Measurements from ENCODE around the gene NCLN. TPM values are rescaled to one million over a fixed set of nuclear protein-coding genes. Genes with fewer than 3 reads are reported as not detected.

NCLN gene
- total RNA-seq, 1 experiment from 2014 or later = 84.1 TPM

DNA sequence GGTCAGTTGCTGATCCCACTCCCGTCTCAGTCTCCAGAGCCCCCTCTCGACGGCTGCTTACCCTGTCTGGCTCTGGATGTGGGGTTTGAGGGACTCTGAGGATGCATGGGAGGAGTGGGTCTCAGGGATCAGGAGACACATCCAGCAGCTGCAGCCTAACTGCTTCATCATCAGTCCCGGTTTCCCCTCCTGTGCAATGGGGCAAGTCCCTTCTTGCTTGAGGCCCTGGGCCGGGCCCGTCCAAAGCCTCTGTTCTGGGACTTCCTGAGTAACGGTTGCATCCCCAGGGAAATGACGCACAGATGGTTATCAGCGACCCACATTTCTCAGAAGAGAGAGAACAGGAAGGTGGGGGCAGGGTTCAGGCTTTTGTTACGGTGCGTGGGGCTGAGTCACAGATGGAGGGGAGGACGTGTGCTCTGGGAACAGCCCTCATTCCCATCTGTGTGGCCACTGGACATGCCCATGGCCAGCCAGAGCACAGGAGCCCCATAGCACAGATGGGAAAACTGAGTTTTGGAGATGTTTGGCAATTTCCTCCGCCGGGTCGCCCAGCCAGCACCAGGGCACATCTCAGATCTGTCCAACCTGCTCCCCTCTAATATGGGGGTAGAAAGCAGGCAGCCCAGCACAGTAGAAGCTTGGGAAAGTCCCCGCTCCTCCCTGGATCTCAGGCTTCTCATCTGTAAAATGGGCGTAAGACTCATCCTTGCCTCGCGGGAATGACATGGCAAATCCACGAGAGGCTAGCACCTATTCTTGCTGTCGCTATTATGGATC lies 30.6 kb upstream of the NCLN start:
- no peak overlapping the region for H3K4me3 Mint-ChIP-seq (ENCODE audit: unreplicated experiment)
- peaks cover 47% of the 10 kb centered on the region for H3K36me3 Mint-ChIP-seq (ENCODE audit: insufficient read depth, unreplicated experiment)
- ChIA-PET POLR2A (interaction anchor here (0.9 to 1.3 kb wide), 4 partner anchors 12 to 25 kb away, joined by 3 to 7 read pairs (median 4); no protein-coding TSS in a partner anchor), CTCF (no interaction called here)
- H3K9me3 Mint-ChIP-seq (ENCODE audit: unreplicated experiment) = no peaks in the 10 kb centered on the region
- peaks cover 6% of the 10 kb centered on the region for H3K4me1 Mint-ChIP-seq (ENCODE audit: insufficient read depth, unreplicated experiment)
- no peak for TF ChIP-seq CTCF (IDR thresholded peaks at IDR 0.05; ENCODE audit: unreplicated experiment)
- no peaks in the 10 kb centered on the region for H3K27me3 Mint-ChIP-seq (ENCODE audit: insufficient read depth, unreplicated experiment)
- BruUV-seq (replicated peaks) = no TSS peak
- intact Hi-C loops (cut with micrococcal nuclease) = loop anchor here (2.0 kb wide), 1 partner anchor 30 kb away; the partner anchor contains the start of gene NCLN
- peak; percentile 100 for DNase-seq (ENCODE audit: unreplicated experiment)
- H3K27ac Mint-ChIP-seq (ENCODE audit: low read depth, unreplicated experiment) = no peak overlapping the region

DNA sequence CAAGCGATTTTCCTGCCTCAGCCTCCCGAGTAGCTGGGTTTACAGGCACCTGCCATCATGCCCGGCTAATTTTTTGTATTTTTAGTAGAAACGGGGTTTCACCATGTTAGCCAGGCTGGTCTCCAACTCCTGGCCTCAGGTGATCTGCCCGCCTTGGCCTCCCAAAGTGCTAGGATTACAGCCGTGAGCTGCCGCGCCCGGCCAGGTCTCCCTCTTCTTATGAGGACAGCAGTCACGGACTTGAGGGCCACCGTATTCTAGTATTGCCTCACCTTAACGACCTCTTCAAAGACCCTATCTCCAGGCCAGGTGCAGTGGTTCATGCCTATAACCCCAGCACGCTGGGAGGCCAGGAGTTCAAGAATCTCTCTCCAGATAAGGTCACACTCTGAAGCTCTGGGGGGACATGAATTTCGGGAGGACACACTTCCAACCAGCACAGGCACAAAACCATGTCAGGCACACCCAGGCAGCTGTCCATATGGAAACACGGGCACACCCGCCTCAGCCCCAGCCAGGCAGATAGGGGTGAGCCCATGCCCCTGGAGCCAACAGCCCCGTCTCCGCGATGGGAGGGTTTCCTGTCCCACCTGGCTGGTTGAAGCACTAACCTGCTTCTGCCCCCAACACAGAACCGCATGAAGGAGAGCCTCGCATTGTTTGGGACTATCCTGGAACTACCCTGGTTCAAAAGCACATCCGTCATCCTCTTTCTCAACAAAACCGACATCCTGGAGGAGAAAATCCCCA lies 28.5 kb upstream of the NCLN start:
- H3K36me3 Mint-ChIP-seq (ENCODE audit: insufficient read depth, unreplicated experiment) = peaks cover 65% of the 10 kb centered on the region
- POLR2A ChIA-PET = interaction anchor here (1.3 kb wide), 1 partner anchor 28 kb away, joined by 4 read pairs; no protein-coding TSS in a partner anchor
- no peak for TF ChIP-seq CTCF (IDR thresholded peaks at IDR 0.05; ENCODE audit: unreplicated experiment)

DNA sequence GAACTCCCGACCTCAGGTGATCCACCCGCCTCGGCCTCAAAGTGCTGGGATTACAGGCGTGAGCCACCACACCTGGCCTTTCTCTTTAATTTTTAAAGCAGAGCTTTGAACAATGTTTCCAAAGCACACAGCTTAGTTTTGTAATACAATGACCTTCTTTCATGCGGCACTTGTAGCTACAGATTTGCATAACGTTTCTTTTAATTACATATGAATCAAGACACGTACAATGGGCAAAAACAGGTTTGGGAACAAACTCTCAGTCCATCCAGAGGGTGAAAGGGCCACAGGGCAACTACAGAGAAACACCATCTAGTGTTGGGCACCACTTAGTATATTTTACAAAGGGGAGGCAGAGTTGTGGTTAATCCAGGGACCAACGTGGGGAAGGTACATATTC lies 26.2 kb upstream of the NCLN start:
- H3K4me3 Mint-ChIP-seq (ENCODE audit: unreplicated experiment) = no peak overlapping the region
- no TSS peak for BruUV-seq (replicated peaks)
- peak overlapping the region; percentile 8 for H3K27ac Mint-ChIP-seq (ENCODE audit: low read depth, unreplicated experiment)
- no peak for DNase-seq (ENCODE audit: unreplicated experiment)
- CTCF ChIA-PET = interaction anchor here (0.6 to 6.5 kb wide), 5 partner anchors 15 to 203 kb away, joined by 3 to 70 read pairs (median 4); no protein-coding TSS in a partner anchor
- intact Hi-C loops (cut with micrococcal nuclease) = no loop called here
- no peaks in the 10 kb centered on the region for H3K9me3 Mint-ChIP-seq (ENCODE audit: unreplicated experiment)
- TF ChIP-seq CTCF (IDR thresholded peaks at IDR 0.05; ENCODE audit: unreplicated experiment) = no peak
- H3K27me3 Mint-ChIP-seq (ENCODE audit: insufficient read depth, unreplicated experiment) = no peaks in the 10 kb centered on the region
- H3K4me1 Mint-ChIP-seq (ENCODE audit: insufficient read depth, unreplicated experiment) = peaks cover 11% of the 10 kb centered on the region
- peaks cover 86% of the 10 kb centered on the region for H3K36me3 Mint-ChIP-seq (ENCODE audit: insufficient read depth, unreplicated experiment)
- POLR2A ChIA-PET = interaction anchor here (0.6 to 2.5 kb wide), 3 partner anchors 23 to 209 kb away, joined by 3 to 9 read pairs (median 4); partner anchors contain the start of gene GNA15

More for the DNA sequence above, 28.5 kb upstream of the NCLN start:
- no peaks in the 10 kb centered on the region for H3K27me3 Mint-ChIP-seq (ENCODE audit: insufficient read depth, unreplicated experiment)
- no peaks in the 10 kb centered on the region for H3K9me3 Mint-ChIP-seq (ENCODE audit: unreplicated experiment)
- peaks cover 11% of the 10 kb centered on the region for H3K4me1 Mint-ChIP-seq (ENCODE audit: insufficient read depth, unreplicated experiment)
- BruUV-seq (replicated peaks) = no TSS peak
- intact Hi-C loops (cut with micrococcal nuclease) = no loop called here
- DNase-seq (ENCODE audit: unreplicated experiment) = no peak
- no peak overlapping the region for H3K27ac Mint-ChIP-seq (ENCODE audit: low read depth, unreplicated experiment)
- no peak overlapping the region for H3K4me3 Mint-ChIP-seq (ENCODE audit: unreplicated experiment)
- CTCF ChIA-PET = interaction anchor here (0.6 to 6.5 kb wide), 5 partner anchors 11 to 270 kb away, joined by 3 to 70 read pairs (median 5); no protein-coding TSS in a partner anchor

GRCh38 chr19:3160219-3160618 lies 25.5 kb upstream of the NCLN start:
- ChIA-PET CTCF (interaction anchor here (1.3 to 6.5 kb wide), 2 partner anchors 31 to 85 kb away, joined by 5 to 70 read pairs; no protein-coding TSS in a partner anchor), POLR2A (interaction anchor here (1.2 to 2.5 kb wide), 3 partner anchors 16 to 209 kb away, joined by 3 to 9 read pairs (median 4); partner anchors contain the start of gene GNA15)
- H3K27ac Mint-ChIP-seq (ENCODE audit: low read depth, unreplicated experiment) = peak overlapping the region; percentile 8
- no peaks in the 10 kb centered on the region for H3K9me3 Mint-ChIP-seq (ENCODE audit: unreplicated experiment)
- H3K4me3 Mint-ChIP-seq (ENCODE audit: unreplicated experiment) = no peak overlapping the region
- TF ChIP-seq CTCF (IDR thresholded peaks at IDR 0.05; ENCODE audit: unreplicated experiment) = no peak
- intact Hi-C loops (cut with micrococcal nuclease) = loop anchor here (5.0 kb wide), 1 partner anchor 208 kb away; no protein-coding TSS in a partner anchor
- H3K4me1 Mint-ChIP-seq (ENCODE audit: insufficient read depth, unreplicated experiment) = peaks cover 11% of the 10 kb centered on the region
- BruUV-seq (replicated peaks) = no TSS peak
- no peaks in the 10 kb centered on the region for H3K27me3 Mint-ChIP-seq (ENCODE audit: insufficient read depth, unreplicated experiment)
- DNase-seq (ENCODE audit: unreplicated experiment) = no peak
- peaks cover 84% of the 10 kb centered on the region for H3K36me3 Mint-ChIP-seq (ENCODE audit: insufficient read depth, unreplicated experiment)
